WTC11 (cell line): ENCODE data around the gene AKT1S1. TPM values are rescaled to one million over a fixed set of nuclear protein-coding genes. Genes with fewer than 3 reads are reported as not detected.

Experiments
- ATAC-seq: fragments of 200-7000 bp; cut with Tn5 transposase; 2 replicates; pipeline ENCODE4 v1.10.0; 2021; ENCODE audit warnings: mild to moderate bottlenecking, moderate library complexity
- CTCF ChIA-PET: fragments of 300-600 bp; sonication (Branson Sonifier 250); formaldehyde crosslinking; loops from one replicate; lab custom pipeline; 2021; ENCODE audit warnings: antibody characterized with exemption; lab: Charles Lee
- POLR2A ChIA-PET: fragments of 350-600 bp; sonication (Branson Sonifier 250); formaldehyde crosslinking; loops from one replicate; lab custom pipeline; 2021; ENCODE audit warnings: antibody characterized with exemption; lab: Charles Lee
- DNase-seq: peaks from one replicate; pipeline ENCODE4 v3.0.0; 2021; ENCODE audit warnings: low spot score
- H3K27ac Mint-ChIP-seq: 2 replicates; pipeline ENCODE4 v1.8.0; 2021; ENCODE audit warnings: mixed read lengths
- H3K27me3 Mint-ChIP-seq: 2 replicates; pipeline ENCODE4 v1.8.0; 2021; ENCODE audit warnings: low read depth, mild to moderate bottlenecking, moderate library complexity, mixed read lengths
- H3K36me3 Mint-ChIP-seq: 2 replicates; pipeline ENCODE4 v1.8.0; 2021; ENCODE audit warnings: mixed read lengths
- H3K4me1 Mint-ChIP-seq: 2 replicates; pipeline ENCODE4 v1.8.0; 2022; ENCODE audit warnings: mixed read lengths
- H3K4me3 Mint-ChIP-seq: 2 replicates; pipeline ENCODE4 v1.8.0; 2021; ENCODE audit warnings: mild to moderate bottlenecking, moderate library complexity, mixed read lengths
- H3K9me3 Mint-ChIP-seq: 2 replicates; pipeline ENCODE4 v1.8.0; 2021; ENCODE audit warnings: mixed read lengths
- AFF4 ChIP-seq: sonication (generic); formaldehyde crosslinking; IDR thresholded peaks from 2 replicates; pipeline ENCODE4 v1.8.1; 2023; ENCODE audit warnings: mild to moderate bottlenecking, missing genetic modification reagents, borderline replicate concordance
- ATF1 ChIP-seq: sonication (generic); formaldehyde crosslinking; IDR thresholded peaks from 2 replicates; pipeline ENCODE4 v1.8.1; 2023; ENCODE audit warnings: mild to moderate bottlenecking, moderate library complexity, missing genetic modification reagents
- E2F4 ChIP-seq: sonication (generic); formaldehyde crosslinking; IDR thresholded peaks from 2 replicates; pipeline ENCODE4 v1.8.1; 2022; ENCODE audit warnings: low read depth, mild to moderate bottlenecking, moderate library complexity, missing genetic modification reagents, borderline replicate concordance
- FOXJ3 ChIP-seq: sonication (generic); formaldehyde crosslinking; IDR thresholded peaks from 2 replicates; pipeline ENCODE4 v1.9.0; 2021; ENCODE audit warnings: missing genetic modification reagents, mild to moderate bottlenecking, borderline replicate concordance
- FOXP1 ChIP-seq: sonication (generic); formaldehyde crosslinking; IDR thresholded peaks from 2 replicates; pipeline ENCODE4 v1.8.0; 2022; ENCODE audit warnings: missing genetic modification reagents, mild to moderate bottlenecking, moderate library complexity, borderline replicate concordance
- GTF2I ChIP-seq: fragments of 250-450 bp; sonication (Bioruptor Pico); conservative IDR thresholded peaks from 2 replicates; pipeline ENCODE4 v1.4.0; 2021; ENCODE audit warnings: mild to moderate bottlenecking
- IRF1 ChIP-seq: sonication (generic); formaldehyde crosslinking; IDR thresholded peaks from 2 replicates; pipeline ENCODE4 v1.8.0; 2023; ENCODE audit warnings: missing genetic modification reagents
- JUN ChIP-seq: sonication (generic); formaldehyde crosslinking; IDR thresholded peaks from 2 replicates; pipeline ENCODE4 v1.8.0; 2023; ENCODE audit warnings: mild to moderate bottlenecking, missing genetic modification reagents
- MLX ChIP-seq: sonication (generic); formaldehyde crosslinking; IDR thresholded peaks from 2 replicates; pipeline ENCODE4 v1.8.1; 2023; ENCODE audit warnings: mild to moderate bottlenecking, missing genetic modification reagents, moderate library complexity
- MXD4 ChIP-seq: fragments of 250-450 bp; sonication (Bioruptor Pico); IDR thresholded peaks from 2 replicates; pipeline ENCODE4 v1.8.0; 2021; ENCODE audit warnings: mild to moderate bottlenecking, moderate library complexity, borderline replicate concordance
- NFYB ChIP-seq: sonication (generic); formaldehyde crosslinking; conservative IDR thresholded peaks from 2 replicates; pipeline ENCODE4 v1.8.0; 2022; ENCODE audit warnings: low read depth, missing genetic modification reagents
- PREB ChIP-seq: sonication (generic); formaldehyde crosslinking; IDR thresholded peaks from 2 replicates; pipeline ENCODE4 v1.8.1; 2022; ENCODE audit warnings: mild to moderate bottlenecking, missing genetic modification reagents, moderate library complexity, borderline replicate concordance
- RELA ChIP-seq: sonication (generic); formaldehyde crosslinking; IDR thresholded peaks from 2 replicates; pipeline ENCODE4 v1.8.1; 2022; ENCODE audit warnings: missing genetic modification reagents, mild to moderate bottlenecking, borderline replicate concordance
- SP1 ChIP-seq: sonication (generic); formaldehyde crosslinking; conservative IDR thresholded peaks from 2 replicates; pipeline ENCODE4 v1.8.1; 2022; ENCODE audit warnings: missing genetic modification reagents
- ZBTB21 ChIP-seq: sonication (generic); formaldehyde crosslinking; IDR thresholded peaks from 2 replicates; pipeline ENCODE4 v1.8.1; 2023; ENCODE audit warnings: mild to moderate bottlenecking, missing genetic modification reagents, borderline replicate concordance
- ZBTB43 ChIP-seq: sonication (generic); formaldehyde crosslinking; IDR thresholded peaks from 2 replicates; pipeline ENCODE4 v1.8.1; 2023; ENCODE audit warnings: mild to moderate bottlenecking, missing genetic modification reagents
- ZNF138 ChIP-seq: sonication (generic); formaldehyde crosslinking; conservative IDR thresholded peaks from 2 replicates; pipeline ENCODE4 v1.8.1; 2022; ENCODE audit warnings: mild to moderate bottlenecking, moderate library complexity, missing genetic modification reagents
- ZNF396 ChIP-seq: fragments of 250-450 bp; sonication (Bioruptor Pico); IDR thresholded peaks from 2 replicates; pipeline ENCODE4 v1.8.0; 2021; ENCODE audit warnings: mild to moderate bottlenecking, moderate library complexity, borderline replicate concordance
- ZNF425 ChIP-seq: fragments of 250-450 bp; sonication (Bioruptor Pico); conservative IDR thresholded peaks from 2 replicates; pipeline ENCODE4 v1.9.0; 2021; ENCODE audit warnings: mild to moderate bottlenecking
- total RNA-seq: library from RNA; stranded (reverse); gene quantifications from 3 replicates; pipeline ENCODE4 v1.2.3, GENCODE V29; 2021

Gene AKT1S1
- total RNA-seq, 1 experiment from 2014 or later: 47.8 TPM

GRCh38 chr19:49887665-49888509, 10.7 kb upstream of the AKT1S1 start:
- POLR2A ChIA-PET: interaction anchor here (0.6 kb wide), 1 partner anchor 17 kb away, joined by 3 read pairs; no protein-coding TSS in a partner anchor
- DNase-seq: no peak

GRCh38 chr19:49887037-49887664, 10.0 kb upstream of the AKT1S1 start:
- Mint-ChIP-seq H3K27ac (no peak overlapping the region), H3K4me1 (peaks cover 11% of the 10 kb centered on the region), H3K9me3 (no peaks in the 10 kb centered on the region), H3K27me3 (peaks cover 27% of the 10 kb centered on the region), H3K4me3 (no peak overlapping the region), H3K36me3 (peaks cover 45% of the 10 kb centered on the region)
- TF ChIP-seq E2F4: no peak
- no peak for TF ChIP-seq FOXJ3
- TF ChIP-seq MLX (CRISPR knock-in tag): no peak
- TF ChIP-seq ZBTB21 (CRISPR knock-in tag): no peak
- no peak for TF ChIP-seq SP1
- no peak for TF ChIP-seq ZNF425 (CRISPR knock-in tag)
- TF ChIP-seq IRF1: no peak
- POLR2A ChIA-PET: no interaction called here
- CTCF ChIA-PET: no interaction called here
- ATAC-seq (no peak), DNase-seq (no peak)

More at GRCh38 chr19:49887665-49888509, 10.7 kb upstream of the AKT1S1 start:
- Mint-ChIP-seq H3K4me3 (no peak overlapping the region), H3K9me3 (no peaks in the 10 kb centered on the region), H3K4me1 (peaks cover 11% of the 10 kb centered on the region), H3K36me3 (peaks cover 39% of the 10 kb centered on the region), H3K27ac (no peak overlapping the region), H3K27me3 (peaks cover 34% of the 10 kb centered on the region)
- CTCF ChIA-PET: interaction anchor here (0.6 to 1.1 kb wide), 2 partner anchors 9 to 162 kb away, joined by 4 read pairs; no protein-coding TSS in a partner anchor
- no peak for TF ChIP-seq ZNF396 (CRISPR knock-in tag)
- TF ChIP-seq ATF1 (CRISPR knock-in tag): no peak
- TF ChIP-seq AFF4: no peak
- no peak for TF ChIP-seq GTF2I (CRISPR knock-in tag)
- no peak for TF ChIP-seq RELA (CRISPR knock-in tag)
- no peak for TF ChIP-seq MXD4 (CRISPR knock-in tag)
- TF ChIP-seq PREB: no peak
- no peak for TF ChIP-seq JUN (CRISPR knock-in tag)
- no peak for TF ChIP-seq ZBTB43
- no peak for TF ChIP-seq FOXP1 (CRISPR knock-in tag)
- TF ChIP-seq ZNF138 (CRISPR knock-in tag): no peak
- no peak for TF ChIP-seq NFYB (CRISPR knock-in tag)
- ATAC-seq: no peak
